SK-N-MC (cell line): ENCODE data around the gene ADGB.
"Not testable (repeated sequence)": the region's sequence is repeated elsewhere in the genome, so short reads cannot be mapped to it uniquely, and the experiment has no call there.

ENCODE experiments used
- DNase-seq: peaks from one replicate; pipeline ENCODE4 v3.0.0-alpha.2; 2011; ENCODE audit warnings: low read depth, low spot score
- H3K27ac ChIP-seq: fragments of 200-600 bp; sonication (generic); 2 replicates; pipeline ENCODE4 v1.5.1; 2016; ENCODE audit warnings: mixed run types
- H3K36me3 ChIP-seq: fragments of 200-600 bp; sonication (generic); 2 replicates; pipeline ENCODE4 v1.6.1; 2017; ENCODE audit warnings: antibody characterized with exemption, low read length, mixed read lengths; ENCODE audit not compliant: insufficient read depth
- H3K4me3 ChIP-seq: fragments of 200-600 bp; sonication (generic); 2 replicates; pipeline ENCODE4 v1.5.1; 2016
- H3K9ac ChIP-seq: fragments of 200-600 bp; sonication (generic); 2 replicates; pipeline ENCODE4 v1.8.0; 2017; ENCODE audit warnings: mixed run types, mixed read lengths; ENCODE audit not compliant: insufficient read length
- H3K9me3 ChIP-seq: fragments of 200-600 bp; sonication (generic); 2 replicates; pipeline ENCODE4 v1.6.1; 2017; ENCODE audit warnings: low read depth, mild to moderate bottlenecking, antibody characterized with exemption, low read length, moderate library complexity, mixed read lengths
- EZH2 ChIP-seq: fragments of 200-600 bp; sonication (generic); IDR thresholded peaks from one replicate; pipeline ENCODE4 v1.6.1; 2017; ENCODE audit warnings: antibody characterized with exemption
- FOXP2 ChIP-seq: optimal IDR thresholded peaks from 2 replicates; pipeline ENCODE3; 2011; ENCODE audit warnings: mild to moderate bottlenecking, moderate library complexity; ENCODE audit not compliant: insufficient read depth; ENCODE audit errors: extremely low read length, control extremely low read depth
- POLR2AphosphoS5 ChIP-seq: IDR thresholded peaks from 2 replicates; pipeline ENCODE4 v1.6.1; 2012; ENCODE audit warnings: mild to moderate bottlenecking, low read depth, low read length, borderline replicate concordance

The ADGB gene

DNA sequence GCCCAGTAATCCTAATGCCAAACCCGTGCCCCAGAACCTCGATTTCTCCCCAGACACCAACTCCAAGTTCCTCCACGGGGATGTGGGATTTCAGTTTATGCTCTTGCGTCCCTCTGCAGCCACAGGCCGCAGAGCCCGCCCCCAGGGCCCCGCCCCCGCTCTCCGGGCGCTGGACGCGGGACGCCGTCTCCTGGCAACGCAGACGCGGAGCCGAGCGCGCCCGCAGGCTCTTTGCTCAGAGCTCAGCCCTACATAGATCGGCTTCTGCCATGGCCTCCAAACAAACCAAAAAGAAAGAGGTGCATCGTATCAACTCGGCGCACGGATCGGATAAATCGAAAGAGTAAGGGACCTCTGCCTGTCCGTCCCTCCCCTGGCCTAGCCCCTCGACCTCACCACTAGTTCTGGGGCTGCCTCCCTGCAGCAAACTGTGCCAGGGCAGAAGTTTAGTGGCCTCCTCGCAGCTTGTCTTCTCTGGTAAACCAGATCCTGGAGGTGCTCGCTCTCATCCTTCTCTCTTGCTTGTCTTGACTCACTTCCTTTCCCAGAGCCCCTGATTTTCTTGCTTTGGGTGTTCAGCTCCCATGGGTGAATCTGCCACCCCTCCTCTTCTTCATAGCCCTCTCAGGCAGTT lies at the start of gene ADGB:
ADGB (plus strand) TSS at position 201 of the 634 bp plus-strand sequence; CDS start at position 270, 69 bp downstream.
- Histone ChIP-seq H3K9ac (no peak within 1 kb of the TSS), H3K9me3 (no peaks in the 10 kb centered on the region), H3K36me3 (no peaks in the 10 kb centered on the region), H3K27ac (no peak within 1 kb of the TSS), H3K4me3 (no peak within 1 kb of the TSS)
- TF ChIP-seq EZH2 (no peak), POLR2AphosphoS5 (no peak), FOXP2 (no peak)
- DNase-seq: no peak

GRCh38 chr6:146550911-146551310 lies 47.9 kb upstream of the ADGB start:
- Histone ChIP-seq H3K9me3 (no peaks in the 10 kb centered on the region), H3K36me3 (no peaks in the 10 kb centered on the region), H3K4me3 (no peak overlapping the region), H3K9ac (no peak overlapping the region), H3K27ac (no peak overlapping the region)
- TF ChIP-seq EZH2 (no peak), FOXP2 (no peak), POLR2AphosphoS5 (no peak)
- no peak for DNase-seq

DNA sequence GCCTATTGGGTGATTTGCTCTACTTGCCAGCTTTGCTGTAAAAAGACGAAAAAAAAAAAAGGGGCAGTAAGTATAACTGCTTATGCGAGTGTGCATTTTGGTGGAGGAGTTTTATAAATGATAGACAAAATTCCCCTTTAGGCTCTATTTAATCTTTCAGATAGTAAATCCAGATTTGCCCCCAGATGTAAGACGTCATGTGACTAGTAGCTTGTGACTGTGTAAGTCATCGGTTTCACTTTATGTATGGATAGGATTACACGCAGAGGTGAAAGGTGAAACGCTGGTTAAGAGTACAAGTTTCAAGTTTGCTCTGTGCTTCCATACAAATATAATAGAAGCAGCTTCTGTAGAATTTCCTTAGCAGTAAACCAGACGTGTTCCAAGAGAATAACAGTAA lies 47.2 kb upstream of the ADGB start:
- H3K4me3 ChIP-seq: no peak overlapping the region
- no peak overlapping the region for H3K27ac ChIP-seq
- no peaks in the 10 kb centered on the region for H3K9me3 ChIP-seq
- H3K9ac ChIP-seq: no peak overlapping the region
- H3K36me3 ChIP-seq: no peaks in the 10 kb centered on the region
- TF ChIP-seq POLR2AphosphoS5 (no peak), EZH2 (no peak), FOXP2 (no peak)
- no peak for DNase-seq

DNA sequence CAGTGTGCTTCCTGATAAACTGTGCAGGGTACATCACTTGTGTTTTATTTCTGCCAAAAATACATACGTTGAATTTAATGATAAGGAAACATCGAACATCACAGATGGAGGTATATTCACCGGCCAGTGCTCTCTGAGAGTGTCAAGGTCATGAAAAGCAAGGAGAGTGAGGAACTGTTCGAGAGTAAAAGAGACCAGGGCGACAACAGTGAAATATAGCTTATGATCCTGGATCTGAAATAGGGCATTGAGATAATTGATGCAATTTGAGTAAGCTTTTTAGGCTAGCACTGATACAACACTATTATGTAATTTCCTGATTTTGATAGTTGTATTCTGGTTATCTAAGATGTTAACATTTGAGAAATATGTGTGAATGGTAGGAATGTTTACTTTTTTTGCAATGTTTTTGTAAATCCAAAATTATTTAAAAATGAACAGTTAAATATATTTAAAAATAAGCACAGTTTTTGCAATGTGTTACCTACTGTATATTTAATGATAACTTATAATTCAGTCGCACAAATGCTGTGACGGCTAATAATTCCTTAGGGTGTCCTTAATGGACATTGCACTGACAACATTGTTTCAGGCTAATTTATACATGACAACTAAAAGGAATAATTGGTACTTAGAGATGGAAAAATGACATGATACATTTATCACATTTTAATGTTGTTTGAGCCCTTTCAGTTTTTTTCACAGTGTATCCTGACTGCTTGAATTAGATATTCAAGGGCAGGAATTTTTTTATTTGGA lies 45.2 kb upstream of the ADGB start:
- TF ChIP-seq EZH2 (no peak), POLR2AphosphoS5 (no peak), FOXP2 (no peak)
- DNase-seq: no peak
- Histone ChIP-seq H3K36me3 (no peaks in the 10 kb centered on the region), H3K9me3 (no peaks in the 10 kb centered on the region), H3K9ac (no peak overlapping the region), H3K4me3 (no peak overlapping the region), H3K27ac (no peak overlapping the region)

- no peak for DNase-seq
- H3K9me3 ChIP-seq: no peaks in the 10 kb centered on the region
- TF ChIP-seq FOXP2 (no peak), POLR2AphosphoS5 (no peak)
- no peaks in the 10 kb centered on the region for H3K36me3 ChIP-seq
- H3K9ac ChIP-seq: no peak overlapping the region
- no peak overlapping the region for H3K27ac ChIP-seq
- no peak overlapping the region for H3K4me3 ChIP-seq
These were observed 38.2 kb upstream of the ADGB start for GRCh38 chr6:146560607-146561006.

- H3K9ac ChIP-seq, H3K27ac ChIP-seq, H3K36me3 ChIP-seq, DNase-seq, H3K9me3 ChIP-seq, H3K4me3 ChIP-seq: not testable (repeated sequence)
These were observed 32.1 kb upstream of the ADGB start for GRCh38 chr6:146566661-146567060.

- H3K36me3 ChIP-seq, H3K9ac ChIP-seq, H3K9me3 ChIP-seq, H3K27ac ChIP-seq, H3K4me3 ChIP-seq, DNase-seq: not testable (repeated sequence)
These were observed 30.2 kb upstream of the ADGB start for GRCh38 chr6:146568619-146569018.

DNA sequence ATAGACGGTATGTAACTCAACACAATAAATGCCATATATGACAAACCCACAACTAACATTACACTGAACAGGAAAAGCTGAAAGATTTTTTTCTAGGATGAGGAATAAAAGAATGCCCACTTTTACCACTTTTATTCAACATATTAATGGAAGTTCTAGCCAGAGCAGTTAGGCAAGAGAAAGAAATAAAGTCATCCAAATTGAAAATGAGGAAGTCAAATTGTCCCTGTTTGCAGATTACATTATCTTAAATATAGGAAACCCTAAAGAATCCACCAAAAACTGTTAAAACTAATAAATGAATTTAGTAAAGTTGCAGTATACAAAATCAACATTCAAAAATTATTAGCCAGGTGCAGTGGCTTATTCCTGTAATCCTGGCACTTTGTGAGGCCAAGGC lies 24.6 kb upstream of the ADGB start:
- Histone ChIP-seq H3K36me3 (no peaks in the 10 kb centered on the region), H3K9me3 (peaks cover 3% of the 10 kb centered on the region), H3K4me3 (no peak overlapping the region), H3K9ac (no peak overlapping the region), H3K27ac (no peak overlapping the region)
- no peak for TF ChIP-seq FOXP2
- TF ChIP-seq POLR2AphosphoS5: no peak
- no peak for TF ChIP-seq EZH2
- no peak for DNase-seq

GRCh38 chr6:146578054-146578453 lies 20.7 kb upstream of the ADGB start:
- Histone ChIP-seq H3K27ac (no peak overlapping the region), H3K9ac (no peak overlapping the region), H3K36me3 (no peaks in the 10 kb centered on the region), H3K4me3 (no peak overlapping the region), H3K9me3 (peaks cover 3% of the 10 kb centered on the region)
- TF ChIP-seq POLR2AphosphoS5: no peak
- TF ChIP-seq FOXP2: no peak
- no peak for TF ChIP-seq EZH2
- no peak for DNase-seq
